H1 (cell line): ENCODE data around the gene FREM2. TPM values are rescaled to one million over a fixed set of nuclear protein-coding genes. Genes with fewer than 3 reads are reported as not detected.

Experiments used
- CTCF ChIA-PET: fragments of 300-600 bp; sonication (Branson Sonifier 250); formaldehyde crosslinking; loops from one replicate; lab custom pipeline; 2021; ENCODE audit not compliant: partially characterized antibody; lab: Charles Lee
- POLR2A ChIA-PET: fragments of 300-600 bp; sonication (Branson Sonifier 250); formaldehyde crosslinking; loops from one replicate; lab custom pipeline; 2021; ENCODE audit warnings: inconsistent platforms; ENCODE audit not compliant: partially characterized antibody; lab: Charles Lee
- DNase-seq, 2 experiments: peaks; one replicate each; pipeline versions ENCODE4 v3.0.0 to v3.0.0-alpha.2; 2010 to 2022; ENCODE audit warnings: low spot score in 2 of 2, low read depth in 1 of 2, mixed read lengths in 1 of 2
- FAIRE-seq: peaks from 2 replicates; lab custom pipeline; 2011; peaks lifted over from hg19 to GRCh38; lab: Jason Lieb, UNC
- H2AFZ ChIP-seq: 2 replicates; pipeline ENCODE4 v1.8.1; 2012; ENCODE audit warnings: low read length, inconsistent platforms
- H2AK5ac ChIP-seq: 2 replicates; pipeline ENCODE4 v1.6.1; 2013; ENCODE audit warnings: low read depth, low read length
- H2BK120ac ChIP-seq: replicated peaks from 2 replicates; pipeline ENCODE3; 2013; ENCODE audit warnings: low read depth, low read length, inconsistent platforms
- H2BK12ac ChIP-seq: 2 replicates; pipeline ENCODE4 v1.6.1; 2013; ENCODE audit warnings: low read depth, low read length
- H2BK15ac ChIP-seq: 2 replicates; pipeline ENCODE4 v1.6.1; 2013; ENCODE audit warnings: low read length
- H2BK20ac ChIP-seq: 2 replicates; pipeline ENCODE4 v1.6.1; 2013; ENCODE audit warnings: low read length
- H2BK5ac ChIP-seq: 2 replicates; pipeline ENCODE4 v1.6.1; 2013; ENCODE audit warnings: low read depth, low read length
- H3K14ac ChIP-seq: 2 replicates; pipeline ENCODE4 v1.6.1; 2013; ENCODE audit warnings: inconsistent platforms; ENCODE audit not compliant: insufficient read length
- H3K18ac ChIP-seq: 2 replicates; pipeline ENCODE4 v1.6.1; 2013; ENCODE audit warnings: low read length; ENCODE audit errors: extremely low read depth
- H3K23ac ChIP-seq: 2 replicates; pipeline ENCODE4 v1.6.1; 2013; ENCODE audit warnings: inconsistent platforms; ENCODE audit not compliant: insufficient read length
- H3K23me2 ChIP-seq: 2 replicates; pipeline ENCODE4 v1.6.1; 2013; ENCODE audit warnings: low read depth, low read length
- H3K27ac ChIP-seq: 2 replicates; pipeline ENCODE4 v1.6.1; 2011; ENCODE audit warnings: low read depth, low read length, inconsistent platforms
- H3K27me3 ChIP-seq, 4 experiments: replicated peaks in 1 of 4; 1 replicate in 1 of 4; 2 replicates in 3 of 4; pipeline versions ENCODE4 v1.6.1 to v1.8.1; 2011 to 2013; ENCODE audit warnings: low read length in 3 of 4, mild to moderate bottlenecking in 3 of 4, inconsistent platforms in 2 of 4, mixed read lengths in 2 of 4, moderate library complexity in 1 of 4; ENCODE audit not compliant: control insufficient read depth in 3 of 4, insufficient read depth in 3 of 4; ENCODE audit errors: extremely low read depth in 1 of 4
- H3K36me3 ChIP-seq, 4 experiments: 2 replicates each; pipeline versions ENCODE4 v1.6.1 to v1.8.1; 2011 to 2013; ENCODE audit warnings: mild to moderate bottlenecking in 4 of 4, low read length in 3 of 4, moderate library complexity in 2 of 4, control low read depth in 1 of 4, inconsistent platforms in 1 of 4; ENCODE audit not compliant: insufficient read depth in 4 of 4, control insufficient read depth in 2 of 4
- H3K4ac ChIP-seq: replicated peaks from 2 replicates; pipeline ENCODE3; 2013; ENCODE audit warnings: low read length, low read depth, mixed read lengths, inconsistent platforms; ENCODE audit not compliant: insufficient read length
- H3K4me1 ChIP-seq, 4 experiments: replicated peaks in 1 of 4; 1 replicate in 1 of 4; 2 replicates in 3 of 4; pipeline versions ENCODE4 v1.6.1 to v1.8.1; 2011 to 2013; ENCODE audit warnings: low read length in 3 of 4, inconsistent platforms in 2 of 4, mixed read lengths in 1 of 4; ENCODE audit not compliant: insufficient read depth in 4 of 4, control insufficient read depth in 3 of 4
- H3K4me2 ChIP-seq, 2 experiments: 2 replicates each; pipeline versions ENCODE4 v1.6.1 to v1.8.1; 2011 to 2013; ENCODE audit warnings: low read depth in 2 of 2, low read length in 2 of 2, control low read depth in 1 of 2, inconsistent platforms in 1 of 2, mild to moderate bottlenecking in 1 of 2; ENCODE audit not compliant: insufficient read depth in 1 of 2
- H3K4me3 ChIP-seq, 4 experiments: fragments of 200-600, 300-600 bp in 1 of 4; sonication (generic), shearing (Covaris generic), sonication (Bioruptor Twin) in 1 of 4; 2 replicates each; pipeline versions ENCODE4 v1.5.1 to v1.8.1; 2011 to 2016; ENCODE audit warnings: low read length in 4 of 4, low read depth in 3 of 4, control low read depth in 2 of 4, inconsistent platforms in 2 of 4, mild to moderate bottlenecking in 2 of 4, mixed read lengths in 1 of 4, moderate library complexity in 1 of 4; ENCODE audit not compliant: insufficient read depth in 2 of 4; ENCODE audit errors: extremely low read depth in 1 of 4
- H3K56ac ChIP-seq: replicated peaks from 2 replicates; pipeline ENCODE3; 2013; ENCODE audit warnings: low read depth, mild to moderate bottlenecking, mixed read lengths, low read length, inconsistent platforms; ENCODE audit not compliant: insufficient read length
- H3K79me1 ChIP-seq: 2 replicates; pipeline ENCODE4 v1.6.1; 2013; ENCODE audit warnings: low read depth, low read length, control low read depth
- H3K79me2 ChIP-seq, 2 experiments: 2 replicates each; pipeline versions ENCODE4 v1.6.1 to v1.8.1; 2012 to 2013; ENCODE audit warnings: low read length in 2 of 2, mild to moderate bottlenecking in 2 of 2, inconsistent platforms in 1 of 2; ENCODE audit not compliant: insufficient read depth in 2 of 2, control insufficient read depth in 1 of 2
- H3K9ac ChIP-seq, 4 experiments: replicated peaks in 1 of 4; 1 replicate in 1 of 4; 2 replicates in 3 of 4; pipeline versions ENCODE4 v1.6.1 to v1.8.1; 2011 to 2013; ENCODE audit warnings: low read depth in 3 of 4, low read length in 3 of 4, control low read depth in 2 of 4, mild to moderate bottlenecking in 2 of 4, moderate library complexity in 2 of 4, inconsistent platforms in 1 of 4; ENCODE audit errors: extremely low read depth in 1 of 4
- H3K9me3 ChIP-seq, 2 experiments: 2 replicates each; pipeline versions ENCODE4 v1.6.1 to v1.8.1; 2012 to 2013; ENCODE audit warnings: mild to moderate bottlenecking in 2 of 2, moderate library complexity in 2 of 2, control low read depth in 1 of 2, inconsistent platforms in 1 of 2, low read depth in 1 of 2, low read length in 1 of 2, mixed read lengths in 1 of 2; ENCODE audit not compliant: insufficient read depth in 2 of 2
- H4K20me1 ChIP-seq, 2 experiments: replicated peaks in 1 of 2; 2 replicates each; pipeline versions ENCODE3 to v1.8.1; 2011 to 2013; ENCODE audit warnings: inconsistent platforms in 2 of 2, low read length in 2 of 2, mild to moderate bottlenecking in 1 of 2; ENCODE audit not compliant: insufficient read depth in 2 of 2, control insufficient read depth in 1 of 2
- H4K5ac ChIP-seq: 2 replicates; pipeline ENCODE4 v1.6.1; 2013; ENCODE audit warnings: low read length, low read depth, mixed read lengths, inconsistent platforms; ENCODE audit not compliant: insufficient read length
- H4K8ac ChIP-seq: 2 replicates; pipeline ENCODE4 v1.8.0; 2013; ENCODE audit warnings: mild to moderate bottlenecking, moderate library complexity, low read length, inconsistent platforms; ENCODE audit not compliant: insufficient read depth; ENCODE audit errors: extremely low read depth
- H4K91ac ChIP-seq: replicated peaks from 2 replicates; pipeline ENCODE3; 2013; ENCODE audit warnings: low read length, mixed read lengths, inconsistent platforms; ENCODE audit not compliant: insufficient read length
- KDM5A ChIP-seq: fragments of 200-600 bp; IDR thresholded peaks from 2 replicates; pipeline ENCODE4 v1.7.1; 2012; ENCODE audit warnings: mild to moderate bottlenecking, low read length, inconsistent platforms, mixed read lengths
- RBBP5 ChIP-seq: IDR thresholded peaks from 2 replicates; pipeline ENCODE4 v1.7.1; 2012; ENCODE audit warnings: low read depth, mild to moderate bottlenecking, inconsistent platforms, low read length, moderate library complexity, borderline replicate concordance
- SIX5 ChIP-seq: IDR thresholded peaks from 2 replicates; pipeline ENCODE4 v1.6.1; 2011; ENCODE audit warnings: mild to moderate bottlenecking, low read depth, low read length
- SP4 ChIP-seq: IDR thresholded peaks from 2 replicates; pipeline ENCODE4 v1.6.1; 2012; ENCODE audit warnings: low read length, inconsistent platforms
- YY1 ChIP-seq: IDR thresholded peaks from 2 replicates; pipeline ENCODE4 v1.6.1; 2011; ENCODE audit warnings: low read depth, mild to moderate bottlenecking, low read length
- WGBS, 2 experiments: shearing (Covaris generic) in 1 of 2; methylation state at CpG; one replicate each; pipeline versions ENCODE4 v1.1.6 to v1.1.7; 2013 to 2015; ENCODE audit warnings: low lambda C conversion rate in 2 of 2, mixed read lengths in 2 of 2, inconsistent platforms in 1 of 2, low coverage in 1 of 2, missing lambda C conversion rate in 1 of 2; ENCODE audit not compliant: insufficient replicate concordance in 2 of 2, insufficient coverage in 1 of 2, insufficient read length in 1 of 2; ENCODE audit errors: extremely low coverage in 1 of 2, missing lambda C conversion rate in 1 of 2; 5-methylcytosine and 5-hydroxymethylcytosine counted together
- polyA plus RNA-seq, 7 experiments: library from polyadenylated mRNA; depleted of rRNA in 3 of 7; stranded (reverse) in 5 of 7; unstranded in 2 of 7; fragments of >200 nt in 5 of 7; fragments of 200-250 nt in 2 of 7; gene quantifications; 1 replicate in 5 of 7; 2 replicates in 1 of 7; 4 replicates in 1 of 7; pipeline versions ENCODE4 v1.2.1 to v1.2.3, GENCODE V29; 2011 to 2013; ENCODE audit warnings: missing spikeins in 2 of 7, mixed read lengths in 2 of 7
- total RNA-seq: library from RNA; stranded (reverse); fragmentation: NEBNext Ultra II Directional; extraction: Animal tissue kit (Norgen Biotek cat#: 25700); gene quantifications from 2 replicates; pipeline ENCODE4 v1.2.1, GENCODE V29; 2021

FREM2 gene
- total and polyA plus RNA-seq, 2 of the 8 experiments (the other 6 are each of a cell fraction or from before 2014, with no cell fraction given) = 11.6 to 22.8 TPM

GRCh38 chr13:38849315-38849714 is 162.4 kb downstream of the FREM2 start:
- Histone ChIP-seq H3K4me3 (no peak overlapping the region), H4K5ac (no peak overlapping the region), H3K79me2 (no peaks in the 10 kb centered on the region), H3K23me2 (no peaks in the 10 kb centered on the region), H3K4me1 (no peaks in the 10 kb centered on the region), H2BK20ac (no peak overlapping the region), H2BK5ac (no peak overlapping the region), H3K79me1 (no peaks in the 10 kb centered on the region), H2BK12ac (no peak overlapping the region), H4K8ac (no peak overlapping the region), H3K23ac (no peak overlapping the region), H3K27ac (no peak overlapping the region), H2AFZ (no peak overlapping the region), H2BK120ac (no peak overlapping the region), H3K9me3 (no peaks in the 10 kb centered on the region), H3K14ac (no peak overlapping the region), H3K56ac (no peak overlapping the region), H2AK5ac (no peak overlapping the region), H3K18ac (no peak overlapping the region), H3K9ac (no peak overlapping the region), H3K4me2 (no peak overlapping the region), H4K20me1 (no peaks in the 10 kb centered on the region), H3K36me3 (peaks cover 0 to 11% (median 1%) of the 10 kb centered on the region in 4 experiments; a peak in 1 of 8 replicates), H3K4ac (no peak overlapping the region), H2BK15ac (no peak overlapping the region), H4K91ac (no peak overlapping the region), H3K27me3 (no peaks in the 10 kb centered on the region)
- no peak for TF ChIP-seq SP4
- no peak for TF ChIP-seq KDM5A
- TF ChIP-seq YY1 = no peak
- TF ChIP-seq SIX5 = no peak
- no peak for TF ChIP-seq RBBP5
- ChIA-PET POLR2A (no interaction called here), CTCF (no interaction called here)
- FAIRE-seq = no peak
- no peak for DNase-seq
- WGBS, 2 experiments = 89% methylated on average over 4 of the region's 4 CpGs; no CpG with 5 or more reads in 1 of the 2 experiments
